GM12878 (cell line): Measurements from ENCODE around the gene WTAP. TPM values are rescaled to one million over a fixed set of nuclear protein-coding genes. Genes with fewer than 3 reads are reported as not detected.

Experiments
- ATAC-seq: fragments of 200-7000 bp; cut with Tn5 transposase; 3 replicates; pipeline ENCODE4 v1.9.1; 2020; ENCODE audit warnings: mild to moderate bottlenecking, moderate library complexity
- BruUV-seq: library from RNA; stranded (reverse); fragments of 400-500 nt; replicated peaks from 2 replicates; lab custom pipeline; 2021; lab: Mats Ljungman, UMichigan
- CTCF ChIA-PET: fragments of 300-600 bp; sonication (Branson Sonifier 250); formaldehyde crosslinking; extraction: SDS; loops from one replicate; lab custom pipeline; 2021; ENCODE audit warnings: inconsistent platforms; lab: Yijun Ruan, JAX
- POLR2A ChIA-PET: fragments of 350-600 bp; formaldehyde crosslinking; extraction: SDS; loops from one replicate; lab custom pipeline; 2021; ENCODE audit warnings: inconsistent platforms; lab: Charles Lee
- RAD21 ChIA-PET: fragments of 300-600 bp; sonication (Branson Sonifier 250); formaldehyde crosslinking; loops from one replicate; lab custom pipeline; 2023; ENCODE audit warnings: antibody characterized with exemption; ENCODE audit not compliant: unreplicated experiment; lab: Charles Lee
- SMC1A ChIA-PET: fragments of 300-600 bp; sonication (Branson Sonifier 250); formaldehyde crosslinking; loops from one replicate; lab custom pipeline; 2023; ENCODE audit not compliant: unreplicated experiment, uncharacterized antibody; lab: Charles Lee
- DNase-seq: peaks from one replicate; pipeline ENCODE4 v3.0.0-alpha.2; 2011; ENCODE audit warnings: low read depth, low spot score
- FAIRE-seq: peaks from 3 replicates; lab custom pipeline; 2011; peaks lifted over from hg19 to GRCh38; lab: Jason Lieb, UNC
- H2AFZ ChIP-seq: 2 replicates; pipeline ENCODE4 v1.6.0; 2011; ENCODE audit warnings: low read depth, low read length, control low read depth; ENCODE audit not compliant: control insufficient read depth
- H3K27ac ChIP-seq: 2 replicates; pipeline ENCODE4 v1.5.1; 2011; ENCODE audit warnings: control low read depth; ENCODE audit not compliant: control insufficient read depth, insufficient read depth
- H3K27me3 ChIP-seq, 2 experiments: replicated peaks in 1 of 2; 2 replicates each; pipeline versions ENCODE4 v1.6.0 to v1.6.1; 2011; ENCODE audit warnings: low read length in 1 of 2; ENCODE audit not compliant: control insufficient read depth in 2 of 2, insufficient read depth in 2 of 2
- H3K36me3 ChIP-seq, 2 experiments: 2 replicates each; pipeline ENCODE4 v1.5.1; 2011; ENCODE audit warnings: low read length in 1 of 2; ENCODE audit not compliant: control insufficient read depth in 2 of 2, insufficient read depth in 2 of 2
- H3K4me1 ChIP-seq: 2 replicates; pipeline ENCODE4 v1.6.1; 2011; ENCODE audit warnings: mild to moderate bottlenecking, low read length, moderate library complexity, mixed read lengths; ENCODE audit not compliant: control insufficient read depth, insufficient read depth
- H3K4me2 ChIP-seq: 2 replicates; pipeline ENCODE4 v1.6.0; 2011; ENCODE audit warnings: control low read depth; ENCODE audit not compliant: control insufficient read depth, insufficient read depth
- H3K4me3 ChIP-seq: fragments of 200-600 bp; sonication (generic); 2 replicates; pipeline ENCODE4 v1.5.1; 2016
- H3K79me2 ChIP-seq: 2 replicates; pipeline ENCODE4 v1.6.0; 2011; ENCODE audit warnings: low read length; ENCODE audit not compliant: control insufficient read depth, insufficient read depth
- H3K9ac ChIP-seq: 2 replicates; pipeline ENCODE4 v1.8.0; 2011; ENCODE audit warnings: low read length, control low read depth, mixed read lengths; ENCODE audit not compliant: control insufficient read depth, insufficient read depth
- H3K9me3 ChIP-seq: replicated peaks from 3 replicates; pipeline ENCODE4 v1.5.1; 2011; ENCODE audit warnings: mild to moderate bottlenecking, low read length; ENCODE audit not compliant: control insufficient read depth, insufficient read depth
- H4K20me1 ChIP-seq: 2 replicates; pipeline ENCODE4 v1.6.0; 2011; ENCODE audit not compliant: control insufficient read depth, insufficient read depth
- BCLAF1 ChIP-seq: fragments of 450-650 bp; IDR thresholded peaks from 2 replicates; pipeline ENCODE4 v1.6.1; 2017; ENCODE audit warnings: antibody characterized with exemption, mild to moderate bottlenecking, moderate library complexity
- CBX3 ChIP-seq: fragments of 200-600 bp; sonication (generic); IDR thresholded peaks from 2 replicates; pipeline ENCODE4 v1.6.1; 2016; ENCODE audit warnings: low read depth, borderline replicate concordance
- CREM ChIP-seq: IDR thresholded peaks from 2 replicates; pipeline ENCODE4 v1.6.1; 2014; ENCODE audit warnings: antibody characterized with exemption, low read depth
- JUND ChIP-seq: IDR thresholded peaks from 2 replicates; pipeline ENCODE4 v1.6.1; 2012; ENCODE audit warnings: low read depth, mild to moderate bottlenecking, low read length, improper control_type of control experiment, moderate library complexity
- PRDM15 ChIP-seq: fragments of 450-650 bp; formaldehyde crosslinking; IDR thresholded peaks from 2 replicates; pipeline ENCODE4 v1.4.0; 2020; ENCODE audit warnings: mild to moderate bottlenecking, moderate library complexity
- ZBTB4 ChIP-seq: fragments of 450-650 bp; formaldehyde crosslinking; IDR thresholded peaks from 2 replicates; pipeline ENCODE4 v1.4.0; 2022; ENCODE audit warnings: mild to moderate bottlenecking, moderate library complexity
- ZNF274 ChIP-seq: IDR thresholded peaks from one replicate; pipeline ENCODE4 v1.8.0; 2011; ENCODE audit not compliant: insufficient read length, insufficient read depth
- WGBS: methylation state at CpG from one replicate; pipeline ENCODE4 v1.1.6; 2016; ENCODE audit warnings: low lambda C conversion rate; ENCODE audit not compliant: insufficient replicate concordance, insufficient coverage; ENCODE audit errors: missing lambda C conversion rate; 5-methylcytosine and 5-hydroxymethylcytosine counted together
- in situ Hi-C: fragments of 300-500 bp; cut with MboI; formaldehyde crosslinking; loops from 9 replicates; pipeline ENCODE4 v1.14.3; 2018; ENCODE audit warnings: mixed read lengths
- intact Hi-C: fragments of 100-400 bp; cut with micrococcal nuclease; formaldehyde crosslinking; loops from one replicate; pipeline ENCODE4 v1.14.2; 2022; ENCODE audit not compliant: unreplicated experiment
- polyA plus RNA-seq, 11 experiments: library from polyadenylated mRNA; depleted of rRNA in 4 of 11; unstranded in 6 of 11; stranded (reverse) in 5 of 11; fragments of >200 nt; fragmentation: Nextera tagmentation in 4 of 11; fragmentation: Illumina TruSeq in 1 of 11; extraction: Ambion mirVana in 4 of 11; extraction: Trizol in 1 of 11; gene quantifications; 1 replicate in 1 of 11; 2 replicates in 10 of 11; pipeline versions ENCODE4 v1.2.1 to v1.2.3, GENCODE V29; 2011 to 2016; ENCODE audit warnings: inconsistent platforms in 2 of 11, missing spikeins in 2 of 11, low read depth in 1 of 11
- total RNA-seq, 4 experiments: library from RNA; depleted of rRNA in 3 of 4; stranded (reverse); fragments of >200 nt in 3 of 4; fragmentation: Illumina TruSeq in 1 of 4; extraction: Trizol in 1 of 4; gene quantifications; 2 replicates each; pipeline versions ENCODE4 v1.2.1 to v1.2.3, GENCODE V29; 2013 to 2021
- TF ChIP-seq, protein P1 (sequence below), 3 experiments: IDR thresholded peaks in 2 of 3; conservative IDR thresholded peaks in 1 of 3; 2 replicates each; pipeline ENCODE4 v1.5.1; 2011; ENCODE audit warnings: low read depth in 3 of 3, low read length in 3 of 3, mild to moderate bottlenecking in 3 of 3, control low read depth in 2 of 3, moderate library complexity in 2 of 3, inconsistent platforms in 1 of 3, mixed read lengths in 1 of 3; ENCODE audit not compliant: control insufficient read depth in 2 of 3, insufficient read depth in 1 of 3; ENCODE audit errors: extremely low read depth in 1 of 3

WTAP gene
- total and polyA plus RNA-seq, 10 of the 15 experiments (the other 5 are each of a cell fraction or from before 2014, with no cell fraction given) = 38.7 to 132 (median 83.1) TPM

GRCh38 chr6:159682810-159683209 lies 44.5 kb upstream of the WTAP start:
- intact Hi-C loops (no loop called here), in situ Hi-C loops (no loop called here)
- SMC1A ChIA-PET = interaction anchor here (0.7 kb wide), 1 partner anchor 11 kb away, joined by 3 read pairs; no protein-coding TSS in a partner anchor
- BruUV-seq = no TSS peak
- ATAC-seq = no peak
- H4K20me1 ChIP-seq = no peaks in the 10 kb centered on the region
- POLR2A ChIA-PET = no interaction called here
- RAD21 ChIA-PET = no interaction called here
- no peak for FAIRE-seq
- H3K9ac ChIP-seq = no peak overlapping the region
- H3K36me3 ChIP-seq = peaks cover 0 to 24% of the 10 kb centered on the region in 2 experiments; a peak in 3 of 4 replicates
- H3K27me3 ChIP-seq = no peaks in the 10 kb centered on the region
- H3K27ac ChIP-seq = no peak overlapping the region
- H3K9me3 ChIP-seq = no peaks in the 10 kb centered on the region
- DNase-seq = no peak
- WGBS = 100% methylated on average over 1 of the region's 1 CpG
- no peaks in the 10 kb centered on the region for H3K4me1 ChIP-seq
- no peak overlapping the region for H3K4me3 ChIP-seq
- no peak overlapping the region for H3K4me2 ChIP-seq
- CTCF ChIA-PET = interaction anchor here (0.7 to 2.4 kb wide), 6 partner anchors 8 to 318 kb away, joined by 3 to 10 read pairs (median 4); no protein-coding TSS in a partner anchor
- no peaks in the 10 kb centered on the region for H3K79me2 ChIP-seq
- H2AFZ ChIP-seq = no peak overlapping the region
- TF ChIP-seq JUND (no peak), CBX3 (no peak), PRDM15 (CRISPR knock-in tag) (no peak), ZBTB4 (CRISPR knock-in tag) (no peak), BCLAF1 (no peak), CREM (no peak), ZNF274 (no peak)
- TF ChIP-seq, protein P1, sequence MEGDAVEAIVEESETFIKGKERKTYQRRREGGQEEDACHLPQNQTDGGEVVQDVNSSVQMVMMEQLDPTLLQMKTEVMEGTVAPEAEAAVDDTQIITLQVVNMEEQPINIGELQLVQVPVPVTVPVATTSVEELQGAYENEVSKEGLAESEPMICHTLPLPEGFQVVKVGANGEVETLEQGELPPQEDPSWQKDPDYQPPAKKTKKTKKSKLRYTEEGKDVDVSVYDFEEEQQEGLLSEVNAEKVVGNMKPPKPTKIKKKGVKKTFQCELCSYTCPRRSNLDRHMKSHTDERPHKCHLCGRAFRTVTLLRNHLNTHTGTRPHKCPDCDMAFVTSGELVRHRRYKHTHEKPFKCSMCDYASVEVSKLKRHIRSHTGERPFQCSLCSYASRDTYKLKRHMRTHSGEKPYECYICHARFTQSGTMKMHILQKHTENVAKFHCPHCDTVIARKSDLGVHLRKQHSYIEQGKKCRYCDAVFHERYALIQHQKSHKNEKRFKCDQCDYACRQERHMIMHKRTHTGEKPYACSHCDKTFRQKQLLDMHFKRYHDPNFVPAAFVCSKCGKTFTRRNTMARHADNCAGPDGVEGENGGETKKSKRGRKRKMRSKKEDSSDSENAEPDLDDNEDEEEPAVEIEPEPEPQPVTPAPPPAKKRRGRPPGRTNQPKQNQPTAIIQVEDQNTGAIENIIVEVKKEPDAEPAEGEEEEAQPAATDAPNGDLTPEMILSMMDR (IDR thresholded peaks at IDR 0.05 in 2 of 3, conservative IDR thresholded peaks at IDR 0.05 in 1 of 3; ENCODE audit: control insufficient read depth in 2 of 3, extremely low read depth in 1 of 3, insufficient read depth in 1 of 3, low read depth in 3 of 3, low read length in 3 of 3) = no peak
